IPS-18c (cell line): Measurements from ENCODE around the gene ATP5ME.
"Not testable (repeated sequence)": the region's sequence is repeated elsewhere in the genome, so short reads cannot be mapped to it uniquely, and the experiment has no call there.

Experiments
- H3K4me3 ChIP-seq: 2 replicates; pipeline ENCODE4 v1.7.0; 2013; ENCODE audit warnings: low read depth, mild to moderate bottlenecking, low read length, moderate library complexity; ENCODE audit not compliant: insufficient read depth
- H3K9me3 ChIP-seq: one replicate; pipeline ENCODE4 v1.6.1; 2013; ENCODE audit warnings: mild to moderate bottlenecking, low read length, moderate library complexity; ENCODE audit not compliant: control insufficient read depth, insufficient read depth

The ATP5ME gene

DNA sequence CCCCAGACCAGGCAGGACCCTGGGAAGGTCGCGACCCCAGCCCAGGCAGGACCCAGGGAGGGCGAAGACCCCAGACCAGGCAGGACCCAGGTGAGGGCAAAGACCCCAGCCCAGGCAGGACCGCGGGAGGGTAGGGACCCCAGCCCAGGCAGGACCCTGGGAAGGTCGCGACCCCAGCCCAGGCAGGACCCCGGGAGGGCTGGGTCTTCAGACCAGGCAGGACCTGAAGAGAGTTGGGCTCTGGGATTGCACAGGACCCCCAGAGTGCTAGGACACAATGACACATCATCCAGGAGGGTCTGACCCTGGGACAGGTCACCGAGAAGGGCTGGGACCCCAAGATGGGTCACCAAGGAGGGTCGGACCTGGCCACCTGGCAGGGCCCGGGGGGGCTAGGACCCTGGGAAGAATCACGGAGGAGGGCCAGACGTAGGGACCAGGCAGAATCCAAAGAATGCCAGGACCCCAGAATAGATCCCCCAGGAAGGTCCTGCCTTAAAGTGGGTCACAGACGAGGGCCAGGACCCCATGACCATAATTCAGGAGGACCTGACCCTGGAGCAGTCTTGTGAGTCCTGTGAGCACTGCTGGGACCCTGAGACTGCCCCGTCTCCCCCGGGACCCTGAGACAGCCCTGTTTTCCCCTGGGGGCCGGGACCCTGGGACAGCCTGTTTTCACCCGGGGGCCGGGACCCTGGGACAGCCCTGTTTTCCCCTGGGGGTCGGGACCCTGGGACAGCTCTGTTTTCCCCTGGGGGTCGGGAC, 32.9 kb upstream of the ATP5ME start:
- H3K4me3 ChIP-seq, result peak overlapping the region; percentile 44
- peaks cover 2% of the 10 kb centered on the region for H3K9me3 ChIP-seq

DNA sequence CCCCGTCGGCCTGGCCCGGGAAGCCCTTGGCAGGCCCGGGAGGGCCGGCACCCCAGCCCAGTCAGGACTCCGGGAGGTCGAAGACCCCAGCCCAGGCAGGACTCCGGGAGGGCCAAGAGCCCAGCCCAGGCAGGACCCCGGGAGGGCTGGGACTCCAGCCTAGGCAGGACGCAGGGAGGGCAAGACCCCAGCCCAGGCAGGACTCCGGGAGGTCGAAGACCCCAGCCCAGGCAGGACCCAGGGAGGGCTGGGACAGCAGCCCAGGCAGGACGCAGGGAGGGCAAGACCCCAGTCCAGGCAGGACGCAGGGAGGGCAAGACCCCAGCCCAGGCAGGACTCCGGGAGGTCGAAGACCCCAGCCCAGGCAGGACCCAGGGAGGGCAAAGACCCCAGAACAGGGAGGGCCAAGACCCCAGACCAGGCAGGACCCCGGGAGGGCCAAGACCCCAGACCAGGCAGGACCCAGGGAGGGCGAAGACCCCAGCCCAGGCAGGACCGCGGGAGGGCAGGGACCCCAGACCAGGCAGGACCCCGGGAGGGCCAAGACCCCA, 32.1 kb upstream of the ATP5ME start:
- H3K9me3 ChIP-seq, result not testable (repeated sequence)
- H3K4me3 ChIP-seq, result peak overlapping the region; percentile 91

DNA sequence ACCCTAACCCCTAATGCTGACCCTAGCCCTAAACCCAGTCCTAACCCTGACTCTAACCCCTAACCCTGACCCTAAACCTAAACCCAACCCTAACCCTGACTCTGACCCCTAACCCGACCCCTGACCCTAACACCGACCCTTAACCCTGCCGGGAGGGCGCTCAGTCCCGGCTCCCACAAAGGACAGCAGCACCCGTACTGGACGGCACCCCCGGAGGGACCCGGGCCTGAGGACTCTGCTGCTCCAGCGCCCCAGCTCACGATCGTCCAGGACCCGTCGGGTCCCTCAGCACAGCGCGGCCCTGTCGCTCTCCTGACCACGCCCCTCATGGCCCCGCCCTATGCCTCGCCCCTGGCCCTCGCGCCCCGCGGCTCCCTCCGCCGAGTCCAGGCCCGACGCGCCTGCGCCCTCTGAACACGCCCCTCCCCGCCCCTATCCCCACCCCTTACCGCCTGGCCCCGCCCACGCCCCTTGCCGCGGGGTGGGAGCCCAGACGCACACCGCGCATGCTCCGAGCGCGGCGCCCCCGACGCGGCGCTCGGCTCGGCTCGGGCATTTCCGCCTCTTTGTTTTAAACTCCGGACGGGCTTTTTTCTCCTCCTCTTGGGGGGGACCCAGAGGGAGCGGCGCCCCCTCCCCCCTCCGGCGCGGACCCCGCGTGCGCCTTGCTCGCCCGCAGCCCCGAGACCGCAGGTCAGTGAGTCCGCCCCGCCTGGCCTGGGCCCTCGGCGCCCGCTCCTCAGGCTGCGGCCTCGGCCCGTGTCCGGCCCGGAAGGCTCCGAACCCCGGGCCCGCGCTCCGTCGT, 31.4 kb upstream of the ATP5ME start, which contains the start of gene PCGF3:
TSS of gene PCGF3 (plus strand) at position 555 of the 805 bp plus-strand sequence. CDS start 27,849 bp downstream, outside the sequence.
- peaks cover 2% of the 10 kb centered on the region for H3K9me3 ChIP-seq
- peak within 1 kb of the TSS; percentile 91 for H3K4me3 ChIP-seq

DNA sequence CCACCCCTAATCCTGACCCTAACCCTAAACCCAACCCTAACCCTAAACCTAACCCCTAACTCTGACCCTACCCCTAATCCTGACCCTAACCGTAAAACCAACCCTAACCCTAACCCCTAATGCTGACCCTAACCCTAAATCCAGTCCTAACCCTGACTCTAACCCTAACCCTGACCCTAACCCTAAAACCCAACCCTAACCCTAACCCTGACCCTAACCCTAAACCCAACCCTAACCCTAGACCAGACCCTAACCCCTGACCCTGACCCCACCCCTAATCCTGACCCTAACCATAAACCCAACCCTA, 30.8 kb upstream of the ATP5ME start:
- Histone ChIP-seq H3K9me3 (peaks cover 2% of the 10 kb centered on the region), H3K4me3 (peak overlapping the region; percentile 25; the same call in 1 of the 2 replicates)

DNA sequence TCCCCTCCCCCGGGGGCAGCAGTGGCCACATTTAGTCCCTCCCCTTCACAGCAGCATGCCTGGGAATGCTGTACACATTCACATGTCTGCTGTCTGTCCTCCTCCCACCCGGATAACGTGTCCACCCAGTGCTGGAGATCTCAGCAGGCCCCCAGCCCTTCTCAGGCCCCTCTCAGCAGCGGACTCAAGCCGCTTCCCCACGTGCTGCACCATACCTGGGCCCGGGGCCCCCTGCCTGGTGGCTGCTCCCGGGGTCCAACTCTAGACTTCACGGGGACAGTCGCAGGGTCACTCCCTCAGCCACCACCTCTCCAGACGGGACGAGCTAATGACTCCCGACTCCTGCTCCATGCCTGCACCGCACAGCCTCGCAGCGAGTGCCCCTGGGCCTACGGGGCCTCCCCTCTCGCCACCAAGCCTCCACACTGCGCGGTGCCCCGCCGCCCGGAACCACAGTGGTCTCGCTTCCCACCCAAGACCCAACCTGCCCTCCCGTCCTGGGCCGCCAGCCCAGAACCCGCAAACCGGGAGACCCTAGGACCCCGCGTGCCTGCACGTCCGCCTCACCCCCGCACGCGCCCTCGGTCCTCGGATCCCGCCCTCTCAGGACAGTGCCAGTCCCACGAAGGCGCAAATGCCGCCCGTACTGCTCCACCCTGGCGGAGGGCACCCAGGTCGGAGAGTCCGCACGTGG, 30.3 kb upstream of the ATP5ME start:
- Histone ChIP-seq H3K4me3 (no peak overlapping the region), H3K9me3 (peaks cover 2% of the 10 kb centered on the region)

DNA sequence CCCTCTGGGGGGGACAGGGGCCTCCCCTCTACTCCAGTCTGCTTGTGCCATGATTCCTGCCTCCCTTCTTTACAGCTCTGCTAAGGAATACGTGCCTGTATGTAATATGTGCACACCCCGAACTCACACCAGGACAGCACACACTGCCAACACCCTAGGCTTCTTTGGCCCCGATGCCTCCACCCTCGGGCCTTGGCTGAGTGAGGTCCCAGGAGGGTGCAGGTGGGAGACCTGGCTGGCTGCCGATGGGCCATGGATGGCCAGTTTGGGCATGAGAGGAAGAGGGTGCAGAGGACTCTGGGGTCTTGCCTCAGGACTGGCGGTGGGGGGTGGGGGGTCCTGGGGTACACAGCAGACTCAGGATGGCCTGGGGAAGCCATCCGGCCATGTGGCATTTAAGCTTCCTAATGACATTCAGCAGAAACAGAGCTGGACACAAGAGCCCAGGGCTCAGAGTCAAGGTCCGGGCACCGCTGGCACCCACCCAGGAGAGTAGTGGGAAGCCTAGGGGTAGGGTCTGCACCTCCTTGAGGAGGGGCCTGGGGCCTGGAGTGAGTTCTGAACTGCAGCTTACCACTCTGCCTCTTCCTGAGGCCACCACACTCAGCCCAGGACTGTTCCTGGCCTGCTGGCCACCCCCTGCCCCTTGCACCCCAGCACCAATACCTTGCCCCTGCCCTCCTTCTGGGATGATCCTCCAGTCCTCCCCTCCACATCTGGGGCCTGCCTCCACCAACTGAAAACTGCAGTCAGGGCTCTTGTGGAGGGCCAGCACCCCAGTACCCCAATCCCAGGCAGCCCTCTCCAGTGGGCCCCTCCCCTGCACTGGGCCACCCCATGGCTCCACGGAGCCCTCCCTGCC, 29.5 kb upstream of the ATP5ME start:
- H3K4me3 ChIP-seq, result no peak overlapping the region

DNA sequence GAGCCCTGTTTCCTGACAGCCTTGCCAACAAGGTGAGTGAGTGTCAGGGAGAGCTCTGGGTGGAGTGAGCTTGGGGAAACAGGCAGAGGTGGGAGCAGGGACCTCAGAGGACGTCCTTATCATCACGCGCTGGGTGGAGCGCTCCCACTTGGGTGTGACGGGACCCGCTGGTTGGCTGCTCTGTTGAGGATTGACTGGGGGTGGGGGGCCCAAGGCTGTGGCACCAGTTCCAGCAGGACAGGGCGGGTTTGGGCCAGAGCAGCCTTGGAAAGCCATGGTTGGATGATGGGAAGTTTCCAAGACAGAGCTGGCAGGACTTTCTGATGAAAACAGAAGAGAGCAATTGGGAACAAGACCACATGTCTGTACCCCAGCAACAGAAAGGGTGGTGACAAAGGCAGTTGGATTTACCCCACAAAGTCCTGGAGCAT, 28.6 kb upstream of the ATP5ME start:
- no peak overlapping the region for H3K4me3 ChIP-seq
- H3K9me3 ChIP-seq, result no peaks in the 10 kb centered on the region

More for the DNA sequence above, 29.5 kb upstream of the ATP5ME start:
- peaks cover under 1% of the 10 kb centered on the region for H3K9me3 ChIP-seq

DNA sequence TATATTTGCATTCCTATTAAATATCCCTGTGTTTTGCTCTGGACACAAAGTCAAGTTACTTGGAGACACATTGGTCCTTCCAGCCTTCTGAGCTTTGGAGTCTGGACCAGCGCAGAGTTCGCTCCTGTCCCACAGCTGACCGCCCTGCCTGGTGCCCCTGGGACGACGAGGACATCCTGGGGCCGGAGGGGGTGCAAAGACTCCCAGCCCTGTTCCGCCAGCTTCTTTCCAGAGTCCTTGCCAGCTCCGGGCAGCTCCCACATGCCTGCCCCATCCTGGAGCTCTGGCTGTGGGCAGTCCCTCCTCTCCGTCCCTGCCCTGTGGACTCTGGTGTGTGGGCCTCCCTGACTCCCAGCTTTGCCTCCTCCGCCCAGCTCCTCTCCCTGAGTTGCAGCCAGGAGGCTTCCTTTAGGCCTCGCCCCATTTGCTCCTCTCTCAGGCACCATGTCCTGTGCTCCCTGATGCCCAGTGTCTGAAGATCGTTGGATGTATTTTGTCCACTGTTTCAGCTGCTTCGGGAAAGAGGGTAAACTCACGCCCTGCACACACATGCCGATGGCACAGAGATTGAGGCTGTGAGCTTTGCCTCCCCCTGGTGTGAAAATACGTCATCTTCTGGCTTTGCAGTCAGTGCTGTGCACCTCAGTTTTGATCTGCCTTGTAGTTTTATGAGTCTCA, 26.6 kb upstream of the ATP5ME start:
- no peak overlapping the region for H3K4me3 ChIP-seq

DNA sequence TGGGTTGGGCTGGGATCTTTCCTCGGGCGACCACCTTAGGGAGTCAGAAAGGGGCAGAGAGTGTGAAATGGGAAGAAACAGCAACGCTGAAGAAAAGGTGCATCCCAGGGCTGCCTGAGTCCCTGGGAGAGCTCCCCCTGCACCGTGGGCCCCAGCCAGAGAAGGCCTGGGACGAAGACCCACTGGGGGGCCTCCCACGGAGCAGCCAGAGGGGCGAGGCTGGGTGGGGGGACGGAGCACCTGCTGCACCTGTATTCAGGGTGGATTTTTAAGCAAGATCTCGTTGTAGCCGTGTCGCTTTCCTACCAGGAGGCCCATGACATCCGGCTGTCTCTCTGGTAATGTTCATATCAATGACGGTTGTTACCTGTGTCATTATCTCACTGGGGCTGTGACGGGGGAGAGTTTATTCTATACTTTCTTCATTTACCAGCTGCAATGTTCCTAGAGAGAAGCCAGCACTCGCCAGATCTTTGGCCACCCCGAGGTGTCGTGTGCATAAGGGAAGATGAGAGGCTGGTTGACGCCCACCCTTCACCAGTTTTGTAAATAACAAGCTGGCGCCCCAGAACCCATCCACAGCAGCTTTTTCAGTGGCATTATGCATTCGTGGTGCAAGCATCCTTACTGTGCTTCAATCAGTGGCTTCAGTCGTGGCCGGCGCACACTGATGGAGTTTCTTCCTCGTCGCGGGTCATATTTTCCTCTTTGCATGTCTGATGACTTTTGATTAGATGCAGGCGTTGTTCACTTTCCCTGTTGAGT, 25.9 kb upstream of the ATP5ME start:
- H3K9me3 ChIP-seq, result no peaks in the 10 kb centered on the region
- no peak overlapping the region for H3K4me3 ChIP-seq

More for the DNA sequence above, 26.6 kb upstream of the ATP5ME start:
- no peaks in the 10 kb centered on the region for H3K9me3 ChIP-seq

DNA sequence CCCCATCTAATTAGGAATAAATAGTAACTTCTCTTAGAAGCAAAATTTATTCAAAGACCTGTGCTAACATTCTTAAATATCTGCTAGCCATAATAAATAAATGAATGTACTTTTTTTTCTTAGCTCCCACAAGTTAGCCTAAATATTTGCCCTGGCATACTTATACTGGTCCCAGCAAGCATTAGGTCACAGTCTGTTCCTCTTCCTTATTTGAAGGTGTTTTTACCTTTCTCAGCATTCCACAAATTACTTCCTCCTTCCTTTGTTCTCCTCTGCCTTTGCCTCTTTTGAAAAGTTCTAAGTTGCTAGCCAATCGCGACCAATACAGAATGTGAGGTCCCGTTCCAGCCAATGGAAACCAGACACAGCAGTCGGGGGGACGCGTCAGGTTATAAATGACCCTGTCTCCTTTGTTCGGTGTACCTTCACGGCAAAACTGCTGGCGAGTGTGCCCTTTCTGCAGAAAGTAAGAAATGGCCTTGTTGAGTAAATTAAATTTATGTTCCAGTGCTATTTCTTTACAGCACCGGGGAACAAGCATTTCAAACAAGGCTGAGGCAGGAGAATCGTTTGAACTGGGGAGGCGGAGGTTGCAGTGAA, 20.4 kb upstream of the ATP5ME start:
- not testable (repeated sequence) for H3K4me3 ChIP-seq, H3K9me3 ChIP-seq

DNA sequence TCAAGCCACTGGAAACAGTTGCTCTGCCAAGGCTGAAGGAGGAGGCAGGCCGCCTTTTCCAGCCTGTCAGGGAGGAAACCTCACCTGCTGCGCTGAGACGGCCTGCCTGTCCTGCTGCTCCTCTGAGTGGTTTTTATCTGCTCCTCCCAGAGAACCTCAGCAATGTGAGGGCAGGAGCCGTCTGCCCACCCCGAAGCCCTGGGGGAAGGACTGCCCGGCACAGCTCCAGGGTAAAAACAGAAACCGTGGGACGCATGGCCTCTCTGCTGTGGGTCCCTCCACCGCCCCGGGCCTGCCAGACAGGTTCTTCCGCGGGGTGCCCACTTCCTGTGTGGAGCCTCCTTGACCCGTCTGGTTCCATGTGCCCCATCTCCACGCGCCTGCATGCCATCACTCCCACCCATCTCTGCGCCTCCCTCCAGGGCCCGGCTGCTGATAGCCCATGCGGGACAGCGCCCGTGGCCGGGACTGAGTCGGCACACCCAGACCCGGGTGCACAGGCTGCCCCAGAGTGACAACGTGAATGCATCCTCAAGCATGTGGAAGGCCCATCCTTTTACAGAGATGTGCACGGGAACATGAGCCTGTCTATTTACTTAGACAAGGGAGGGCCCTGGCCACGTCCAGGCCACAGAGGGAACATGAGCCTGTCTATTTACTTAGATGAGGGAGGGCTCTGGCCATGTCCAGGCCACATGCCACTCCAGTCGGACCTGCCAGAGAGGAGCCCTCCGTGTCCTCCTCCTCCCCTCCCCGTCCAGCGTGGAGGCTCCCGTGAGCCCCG, 18.9 kb upstream of the ATP5ME start:
- Histone ChIP-seq H3K4me3 (no peak overlapping the region), H3K9me3 (peaks cover 10% of the 10 kb centered on the region)

DNA sequence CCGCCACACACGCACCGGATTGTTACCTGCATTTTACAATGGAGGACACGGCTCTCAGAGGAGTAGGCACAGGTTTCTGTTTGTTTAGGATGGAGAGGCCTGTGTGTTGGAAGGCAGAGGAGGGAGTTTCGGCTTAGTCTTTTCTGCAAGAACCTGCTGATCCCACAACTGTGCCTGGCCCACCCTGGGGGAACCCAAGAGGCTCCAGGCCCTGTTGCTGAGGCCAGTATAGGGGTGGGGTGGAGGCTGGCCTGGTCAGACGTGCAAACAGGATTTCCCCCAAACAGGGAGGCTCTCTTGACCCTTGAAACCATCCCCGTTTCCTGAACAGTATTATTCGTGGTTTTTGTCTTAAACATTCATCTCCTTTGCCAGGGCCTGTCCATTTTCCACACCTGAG, 15.6 kb upstream of the ATP5ME start:
- peaks cover 8% of the 10 kb centered on the region for H3K9me3 ChIP-seq
- peak overlapping the region; percentile 60 for H3K4me3 ChIP-seq

DNA sequence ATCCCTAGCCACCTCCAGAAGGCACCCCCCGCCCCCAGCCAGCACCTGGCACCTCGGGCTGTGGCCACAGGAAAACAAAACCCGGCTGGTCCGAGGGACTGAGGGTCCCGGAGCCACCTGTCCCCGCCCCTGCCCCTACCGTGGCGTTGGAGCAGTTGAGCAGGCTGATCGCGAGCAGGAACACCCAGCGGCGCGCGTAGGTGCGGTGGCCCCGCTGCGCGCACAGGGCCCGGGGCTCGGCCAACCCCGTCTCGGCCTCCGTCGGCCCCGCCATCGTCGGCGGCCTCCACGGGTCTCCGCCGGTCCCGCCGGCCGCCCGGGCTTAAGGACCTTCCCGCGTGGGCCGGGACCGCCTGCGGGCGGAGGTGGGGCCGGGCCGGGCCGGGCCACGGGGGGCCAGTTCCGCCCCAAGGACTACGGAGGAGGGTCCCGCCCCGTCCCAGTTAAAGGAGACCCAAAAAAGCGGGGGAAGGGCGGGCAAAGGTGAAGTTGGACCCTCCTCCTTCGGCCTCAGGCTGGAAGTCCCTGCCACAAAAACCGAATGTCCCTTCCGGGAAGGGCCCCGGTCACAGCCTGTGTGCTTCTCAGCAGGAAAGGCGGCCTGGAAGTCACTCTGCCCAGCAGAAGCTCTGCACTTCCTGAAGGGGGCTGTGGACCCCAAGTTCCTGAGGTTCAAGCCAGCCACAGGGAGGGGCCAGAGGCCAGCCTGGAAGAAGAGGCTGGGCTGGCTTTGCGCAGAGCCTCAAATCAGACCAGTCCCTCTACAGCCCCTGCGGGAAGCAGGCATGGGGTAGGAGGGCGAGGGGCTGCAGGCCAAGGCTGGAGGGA, 15.0 kb upstream of the ATP5ME start, which contains the start of gene SLC49A3:
TSS of gene SLC49A3 (minus strand) at position 298 of the 828 bp plus-strand sequence. CDS start at position 274, 24 bp downstream.
- Histone ChIP-seq H3K4me3 (peak within 1 kb of the TSS; percentile 60), H3K9me3 (peaks cover 3% of the 10 kb centered on the region)
